GM13977 (cell line): ENCODE measurements around the gene ERF.
A peak's percentile ranks its signal among the peaks of the same experiment; 100 is the strongest.

Experiments
- DNase-seq: peaks from one replicate; pipeline ENCODE4 v3.0.0; 2012; ENCODE audit warnings: low spot score
- CTCF ChIP-seq: IDR thresholded peaks from 2 replicates; pipeline ENCODE4 v1.5.1; 2012; ENCODE audit warnings: mild to moderate bottlenecking, control low read depth; ENCODE audit not compliant: insufficient read depth; ENCODE audit errors: extremely low read depth, missing control alignments
- in situ Hi-C: fragments of 300-500 bp; cut with MboI; formaldehyde crosslinking; loops from one replicate; pipeline ENCODE4 v1.12.0; 2022; ENCODE audit warnings: low sequenced_read_pairs, low pct_unique_long_range_greater_than_20kb, mixed read lengths, inconsistent platforms; ENCODE audit not compliant: unreplicated experiment

The ERF gene

GRCh38 chr19:42287827-42288107, 32.8 kb upstream of the ERF start:
- no peak for DNase-seq
- TF ChIP-seq CTCF, result no peak
- in situ Hi-C loops, result loop anchor here (25.0 kb wide), 1 partner anchor 175 kb away; no protein-coding TSS in a partner anchor

DNA sequence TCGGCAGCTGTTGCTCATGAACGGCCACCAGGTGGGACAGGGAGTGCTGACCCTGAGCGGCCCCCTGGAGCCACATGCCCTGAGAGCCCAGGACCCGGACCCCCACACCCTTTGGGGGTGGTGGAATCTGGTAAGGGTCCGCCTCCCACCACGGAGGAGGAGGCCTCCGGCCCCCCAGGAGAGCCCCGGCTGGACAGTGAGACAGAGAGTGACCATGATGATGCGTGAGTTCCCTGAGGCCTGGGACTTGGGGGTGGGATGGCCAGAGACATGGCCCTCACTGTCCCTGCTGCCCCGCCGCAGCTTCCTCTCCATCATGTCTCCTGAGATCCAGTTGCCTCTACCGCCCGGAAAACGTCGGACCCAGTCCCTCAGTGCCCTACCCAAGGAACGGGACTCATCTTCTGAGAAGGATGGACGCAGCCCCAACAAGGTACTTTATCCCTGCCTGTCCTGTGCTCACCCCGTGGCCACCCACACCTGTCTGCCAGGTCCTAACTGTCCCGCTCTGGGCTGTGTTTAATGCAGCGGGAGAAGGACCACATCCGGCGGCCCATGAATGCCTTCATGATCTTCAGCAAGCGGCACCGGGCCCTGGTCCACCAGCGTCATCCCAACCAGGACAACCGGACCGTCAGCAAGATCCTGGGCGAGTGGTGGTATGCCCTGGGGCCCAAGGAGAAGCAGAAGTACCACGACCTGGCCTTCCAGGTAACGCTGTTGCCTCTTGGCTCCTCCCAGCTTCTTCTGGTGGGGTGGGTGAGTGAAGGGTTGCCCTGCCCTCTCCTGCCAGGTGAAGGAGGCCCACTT, 32.3 kb upstream of the ERF start:
- in situ Hi-C loops, result loop anchor here (25.0 kb wide), 1 partner anchor 175 kb away; no protein-coding TSS in a partner anchor
- no peak for TF ChIP-seq CTCF
- DNase-seq, result no peak

GRCh38 chr19:42286349-42287016, 31.6 kb upstream of the ERF start:
- in situ Hi-C loops, result loop anchor here (25.0 kb wide), 1 partner anchor 174 kb away; no protein-coding TSS in a partner anchor
- TF ChIP-seq CTCF, result no peak
- DNase-seq, result peak; percentile 55

- no peak for DNase-seq
- in situ Hi-C loops, result loop anchor here (25.0 kb wide), 1 partner anchor 174 kb away; no protein-coding TSS in a partner anchor
- TF ChIP-seq CTCF, result no peak
These were observed 31.0 kb upstream of the ERF start for GRCh38 chr19:42285988-42286348.

- in situ Hi-C loops, result loop anchor here (25.0 kb wide), 1 partner anchor 173 kb away; no protein-coding TSS in a partner anchor
- no peak for TF ChIP-seq CTCF
- no peak for DNase-seq
These were observed 30.6 kb upstream of the ERF start for GRCh38 chr19:42285541-42285941.

DNA sequence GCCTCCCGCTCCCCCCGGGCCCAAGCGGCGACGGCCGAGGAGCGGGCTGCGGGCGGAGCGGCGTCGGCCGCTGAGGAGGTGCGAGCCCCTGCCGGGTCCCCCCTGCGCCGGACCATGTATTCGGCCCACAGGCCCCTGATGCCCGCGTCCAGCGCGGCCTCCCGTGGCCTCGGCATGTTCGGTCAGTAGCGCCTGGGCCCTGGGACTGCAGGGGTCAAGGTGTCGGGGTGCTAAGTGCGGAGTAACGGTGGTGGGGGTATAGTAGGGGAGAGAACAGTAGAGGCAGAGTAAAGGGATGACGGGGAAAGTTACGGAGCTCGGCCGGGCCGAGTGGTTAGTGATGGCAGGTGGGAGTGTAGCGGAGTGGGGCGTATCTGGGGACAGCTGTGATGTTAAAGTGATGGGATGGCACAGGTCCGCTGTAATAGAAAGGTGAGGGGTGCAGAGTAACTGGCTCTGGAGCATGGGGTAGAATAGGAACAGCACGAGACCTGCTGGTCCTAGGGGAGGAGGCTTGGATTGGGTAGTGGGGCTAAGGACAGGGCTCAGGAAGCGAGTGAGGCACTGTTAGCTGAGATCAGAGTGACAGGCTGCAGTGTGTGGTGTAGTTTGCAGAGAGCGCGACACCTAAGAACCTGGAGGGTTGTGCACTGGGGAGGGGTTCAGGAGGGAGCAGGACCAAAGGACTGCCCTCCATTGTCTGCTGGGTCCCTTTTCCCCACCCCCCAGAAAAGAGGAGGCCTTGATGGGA, 29.8 kb upstream of the ERF start:
- in situ Hi-C loops, result loop anchor here (25.0 kb wide), 1 partner anchor 172 kb away; no protein-coding TSS in a partner anchor
- no peak for TF ChIP-seq CTCF
- DNase-seq, result no peak
